GM19025 (cell line): ENCODE results near the gene FADS3.

Experiments used
- ATAC-seq: cut with Tn5 transposase; IDR thresholded peaks from one replicate; pipeline ENCODE4 v1.9.1; 2021; ENCODE audit warnings: mild to moderate bottlenecking, low read depth, moderate library complexity; ENCODE audit not compliant: unreplicated experiment

Gene FADS3

DNA sequence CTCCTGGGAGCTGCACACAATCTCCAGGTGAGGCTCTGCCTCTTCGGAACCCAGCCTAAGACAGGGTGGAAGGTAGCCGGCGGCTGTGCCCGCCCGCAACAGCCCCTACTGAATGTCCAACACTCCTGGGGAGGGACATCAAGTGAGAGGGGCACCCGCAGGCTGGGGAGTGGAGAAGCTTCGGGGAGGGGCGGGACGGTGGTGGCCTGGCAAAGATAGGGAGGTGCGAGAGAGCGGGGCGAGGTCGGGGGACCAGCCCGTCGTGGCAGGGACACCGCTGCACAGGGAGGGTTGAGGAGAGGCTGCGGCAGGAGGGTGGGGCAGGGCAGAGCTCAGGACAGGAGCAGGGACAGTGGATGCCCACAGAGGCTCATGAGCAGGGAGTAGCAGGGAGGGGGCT, 8.9 kb upstream of the FADS3 start:
- no peak for ATAC-seq

- ATAC-seq: peak; percentile 80
These were observed 7.9 kb upstream of the FADS3 start for GRCh38 chr11:61899146-61899841.

DNA sequence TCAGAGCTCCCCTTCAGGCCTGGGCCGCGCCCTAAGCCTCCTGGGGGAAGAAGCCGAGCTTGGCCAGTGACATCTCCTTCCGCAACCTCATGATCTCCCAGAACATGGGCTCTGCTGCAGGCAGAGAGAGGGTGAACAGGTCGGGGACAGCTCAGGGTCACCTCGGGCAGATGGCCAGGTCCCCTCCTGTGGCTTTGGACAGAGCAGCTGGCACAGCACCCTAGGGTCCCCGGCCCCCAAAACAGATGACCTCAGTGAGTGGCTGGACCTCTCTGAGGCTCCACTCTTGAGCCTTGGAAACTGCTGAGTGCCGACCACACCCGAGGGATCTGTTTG, 6.9 kb upstream of the FADS3 start:
- no peak for ATAC-seq

DNA sequence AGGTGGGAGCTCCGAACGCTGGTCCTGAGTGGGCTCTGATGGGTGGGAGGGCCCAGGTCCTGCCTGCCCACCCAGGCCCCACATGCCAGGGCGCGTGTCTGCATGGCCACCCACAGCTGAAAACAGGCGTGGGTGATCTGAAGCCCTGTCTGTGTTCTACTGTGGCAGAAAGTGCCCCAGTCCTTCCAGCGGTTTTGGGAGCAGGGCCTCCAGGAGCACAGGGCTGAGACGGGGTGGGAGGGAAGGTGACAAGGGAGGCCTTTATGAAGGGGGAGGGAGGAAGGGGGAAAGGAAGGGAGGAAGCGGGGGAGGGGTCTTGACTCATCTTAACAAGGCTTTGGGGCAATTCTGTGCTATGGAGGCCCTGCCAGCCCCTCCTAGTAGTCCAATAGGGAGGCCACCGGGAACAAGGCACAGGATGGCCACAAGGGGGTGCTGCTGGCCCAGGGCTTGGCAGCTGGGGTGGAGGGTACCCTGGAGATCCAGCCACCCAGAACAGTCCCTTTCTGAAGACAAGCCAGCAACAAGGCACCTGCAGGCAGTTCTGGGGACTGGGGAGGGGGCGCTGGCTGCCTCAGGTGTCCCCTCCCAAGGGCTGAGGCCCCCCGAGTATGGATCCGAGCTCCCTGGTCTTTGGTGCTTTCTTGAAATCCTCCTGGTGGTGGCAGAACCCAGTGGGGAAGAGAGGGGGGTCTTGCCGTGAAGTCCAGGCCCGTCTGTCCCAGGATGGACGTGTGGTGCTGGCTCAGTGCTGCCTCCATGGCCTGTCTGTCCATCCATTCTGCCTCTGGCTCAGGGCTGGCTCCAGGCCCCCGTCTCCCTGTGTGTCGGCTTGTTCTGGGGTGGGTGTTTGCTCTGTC, 6.3 kb upstream of the FADS3 start:
- no peak for ATAC-seq

DNA sequence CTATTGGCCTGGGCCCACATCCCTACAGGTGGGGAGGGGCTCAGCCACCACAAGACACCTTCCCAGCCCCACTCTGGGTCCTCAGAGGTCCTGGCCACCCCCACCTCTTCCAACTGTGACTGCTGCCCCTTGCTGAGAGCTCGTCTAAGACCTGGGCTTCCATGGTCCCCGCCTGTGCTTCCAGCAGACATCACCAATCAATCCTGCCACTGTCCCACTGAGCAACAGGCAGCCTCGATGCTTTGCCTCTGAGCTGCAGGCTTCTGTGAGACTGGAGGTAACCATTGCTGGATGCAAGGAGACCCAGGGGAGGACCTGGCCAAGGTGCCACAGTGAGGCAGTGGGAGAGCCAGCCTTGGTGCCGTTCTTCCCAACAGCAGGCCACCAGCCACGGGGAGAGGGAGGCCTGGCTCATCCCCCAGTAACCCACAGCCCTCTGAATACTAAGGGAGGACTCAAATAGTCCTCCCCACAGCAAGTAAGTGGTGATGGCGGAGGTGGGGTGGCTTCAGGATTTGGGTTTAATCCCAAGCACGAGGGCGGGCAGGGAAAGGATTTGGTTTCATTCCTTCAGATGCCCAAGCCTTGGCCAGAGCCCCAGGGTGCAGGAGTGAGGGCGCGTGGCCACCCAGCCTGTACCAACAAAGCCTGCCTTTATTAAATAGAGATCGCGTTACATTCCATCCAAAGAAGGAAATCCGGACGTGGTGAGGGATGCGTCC, 5.5 kb upstream of the FADS3 start:
- ATAC-seq: no peak

DNA sequence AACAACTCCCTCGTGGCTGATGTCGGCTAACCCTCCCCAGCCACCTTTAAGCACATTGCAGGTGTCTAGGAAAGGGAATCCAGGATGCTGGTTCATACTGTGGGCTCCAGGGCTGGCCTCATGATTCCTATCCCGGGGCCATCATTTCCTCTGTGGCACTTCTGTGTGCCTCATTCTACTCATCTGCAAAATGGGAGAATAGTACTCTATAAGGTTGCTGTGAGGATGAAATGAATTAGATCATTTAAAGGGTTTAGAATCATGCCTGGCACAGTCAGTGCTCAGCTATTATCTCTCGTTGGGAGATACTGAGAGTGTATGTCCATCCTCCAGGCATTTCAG, 4.3 kb upstream of the FADS3 start:
- no peak for ATAC-seq

DNA sequence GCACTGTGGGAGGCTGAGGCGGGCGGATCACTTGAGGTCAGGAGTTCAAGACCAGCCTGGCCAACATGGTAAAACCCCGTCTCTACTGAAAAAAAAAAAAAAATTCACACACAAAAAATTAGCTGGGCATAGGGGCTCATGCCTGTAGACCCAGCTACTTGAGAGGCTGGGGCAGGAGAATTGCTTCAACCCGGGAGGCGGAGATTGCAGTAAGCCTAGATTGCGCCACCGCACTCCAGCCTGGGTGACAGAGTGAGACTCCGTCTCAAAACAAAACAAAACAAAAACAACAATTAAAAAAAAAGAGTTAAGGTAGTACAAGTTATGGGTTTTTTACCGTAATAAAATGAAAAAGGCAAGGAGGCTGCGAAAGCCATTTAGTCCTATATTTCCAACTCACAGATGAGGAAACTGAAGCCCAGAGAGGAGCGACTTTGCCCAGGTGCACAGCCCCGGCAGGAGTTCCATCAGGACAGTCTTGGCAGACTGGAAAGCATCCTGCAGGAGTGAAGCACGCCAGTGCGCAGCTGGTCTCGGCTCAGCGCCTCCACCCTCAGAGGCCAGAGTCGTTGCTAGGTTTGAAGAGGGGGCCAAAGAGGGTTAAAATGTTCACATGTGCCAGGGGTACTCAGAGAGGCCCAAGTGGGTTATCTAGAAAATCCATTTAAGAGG, 3.8 kb upstream of the FADS3 start:
- ATAC-seq: no peak

DNA sequence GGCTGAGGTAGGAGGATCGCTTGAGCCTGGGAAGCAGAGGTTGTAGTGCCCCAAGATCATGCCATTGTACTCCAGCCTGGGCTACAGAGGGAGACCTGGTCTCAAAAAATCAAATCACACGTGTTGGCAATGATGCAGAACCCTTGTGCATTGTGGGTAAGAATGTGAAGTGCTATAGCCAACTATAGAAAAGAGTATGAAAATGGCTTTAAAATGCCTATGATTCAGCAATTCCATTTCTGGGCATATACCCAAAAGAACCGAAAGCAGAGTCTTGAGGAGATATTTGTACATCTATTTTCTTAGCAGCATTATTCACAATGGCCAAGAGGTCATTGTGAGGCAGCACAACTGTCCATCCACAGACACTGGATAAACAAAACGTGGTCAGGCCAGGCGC, 2.6 kb upstream of the FADS3 start:
- ATAC-seq: no peak

- ATAC-seq: peak; percentile 23
These were observed 683 bp upstream of the FADS3 start for GRCh38 chr11:61892085-61892370.

DNA sequence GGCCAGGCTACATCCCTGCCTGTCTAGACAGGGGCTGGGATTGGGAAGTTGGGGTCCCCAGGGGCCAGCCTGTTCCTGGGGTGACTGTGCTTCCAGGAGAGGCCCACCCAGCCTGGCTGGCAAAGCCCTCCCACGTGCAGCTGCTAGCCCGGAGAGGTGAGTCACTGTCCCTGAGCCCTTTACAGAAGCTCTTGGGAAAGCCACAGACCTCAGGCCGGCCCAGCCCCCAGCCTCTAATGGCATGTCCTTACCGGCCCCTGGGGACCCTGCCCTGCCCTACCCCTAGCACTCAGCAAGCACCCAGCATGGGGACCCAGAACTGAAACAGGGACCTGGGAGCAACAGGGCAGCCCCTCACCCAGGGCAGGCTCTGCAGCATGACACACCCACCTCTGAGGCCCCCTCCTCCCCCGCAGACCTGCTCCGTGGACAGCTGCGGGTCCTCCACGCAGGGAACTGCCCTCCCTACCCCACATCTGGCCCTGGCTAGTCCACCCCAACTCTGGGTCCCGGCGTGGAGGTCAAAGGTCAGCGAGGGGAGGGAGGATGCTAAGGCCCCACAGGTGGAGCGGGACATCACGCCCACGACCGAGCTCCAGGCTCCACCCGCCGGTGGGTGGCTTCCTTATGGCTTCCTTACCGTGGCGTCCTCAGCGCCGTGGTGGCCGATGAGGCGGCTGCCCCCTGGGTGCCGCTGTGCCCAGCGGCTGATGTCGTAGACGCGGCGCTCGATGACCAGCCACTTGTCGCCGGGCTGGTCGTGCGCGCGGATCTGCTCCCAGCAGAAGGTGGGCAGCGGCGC, 615 bp downstream of the FADS3 start:
- ATAC-seq: peak; percentile 20

DNA sequence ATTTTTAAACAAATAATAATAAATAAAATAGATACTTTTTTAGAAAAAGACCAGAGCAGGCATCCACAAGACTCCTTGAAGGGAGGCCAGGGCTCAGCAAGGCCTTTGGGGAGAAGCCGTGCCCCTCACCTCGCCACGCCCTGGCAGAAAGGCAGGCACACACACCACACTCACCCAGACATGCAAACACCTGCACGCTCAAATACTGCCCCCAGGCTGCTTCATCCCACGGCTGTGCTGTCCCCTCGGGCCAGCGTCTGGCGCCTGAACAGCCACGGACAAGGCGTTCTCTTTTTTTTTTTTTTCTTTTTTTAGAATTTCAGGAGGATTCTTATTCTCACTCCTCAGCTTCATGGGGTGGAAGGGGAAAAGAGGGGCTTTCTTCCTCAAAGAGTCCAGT, 1.5 kb downstream of the FADS3 start:
- no peak for ATAC-seq

DNA sequence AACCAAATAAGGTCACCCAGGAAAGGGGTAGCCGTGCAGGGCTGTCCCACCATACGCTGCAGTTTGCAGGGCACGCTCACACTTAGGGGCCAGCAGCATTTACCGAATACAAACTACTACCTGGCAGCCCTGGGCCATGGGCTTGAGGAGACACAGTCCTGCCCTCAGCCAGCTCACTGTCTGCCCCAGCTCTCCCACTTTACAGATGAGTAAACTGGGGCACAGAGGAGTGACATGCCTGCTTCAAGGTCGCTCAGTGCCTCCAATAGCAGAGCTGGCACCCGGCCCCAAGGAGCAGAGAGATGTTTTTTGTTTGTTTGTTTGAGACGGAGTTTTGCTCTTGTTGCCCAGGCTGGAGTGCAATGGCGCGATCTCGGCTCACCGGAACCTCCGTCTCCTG, 2.8 kb downstream of the FADS3 start:
- ATAC-seq: no peak

- ATAC-seq: no peak
These were observed 3.4 kb downstream of the FADS3 start for GRCh38 chr11:61887839-61888494.

GRCh38 chr11:61886643-61887042, 4.7 kb downstream of the FADS3 start:
- no peak for ATAC-seq

GRCh38 chr11:61885784-61886580, 5.4 kb downstream of the FADS3 start:
- ATAC-seq: no peak

- ATAC-seq: no peak
These were observed 6.1 kb downstream of the FADS3 start for GRCh38 chr11:61885166-61885778.

GRCh38 chr11:61883947-61884346, 7.4 kb downstream of the FADS3 start:
- no peak for ATAC-seq

GRCh38 chr11:61883327-61883726, 8.0 kb downstream of the FADS3 start:
- no peak for ATAC-seq

DNA sequence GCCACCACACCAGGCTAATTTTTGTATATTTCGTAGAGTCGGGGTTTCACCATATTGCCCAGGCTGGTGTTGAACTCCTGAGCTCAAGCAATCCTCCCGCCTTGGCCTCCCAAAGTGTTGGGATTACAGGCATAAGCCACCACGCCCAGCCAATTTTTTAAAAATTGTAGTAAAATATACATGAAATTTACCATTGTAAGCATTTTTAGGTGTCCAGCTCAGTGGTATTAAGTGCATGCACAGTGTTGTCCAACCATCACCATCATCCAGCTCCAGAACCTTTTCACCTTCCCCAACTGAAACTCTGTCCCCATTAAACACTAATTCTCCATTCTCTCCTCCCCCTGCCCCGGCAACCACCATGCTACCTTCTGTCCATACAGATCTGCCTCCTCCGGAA, 8.5 kb downstream of the FADS3 start:
- ATAC-seq: no peak
